H54 (cell line): Measurements from ENCODE around the gene ADGRG3.
A peak's percentile ranks its signal among the peaks of the same experiment; 100 is the strongest.

ENCODE experiments used
- DNase-seq: peaks from one replicate; pipeline ENCODE4 v3.0.0; 2011; ENCODE audit warnings: low spot score, mixed read lengths; ENCODE audit not compliant: insufficient read length
- FAIRE-seq: peaks from 3 replicates; lab custom pipeline; 2011; peaks lifted over from hg19 to GRCh38; lab: Jason Lieb, UNC
- POLR2A ChIP-seq: IDR thresholded peaks from 2 replicates; pipeline ENCODE4 v1.6.1; 2011; ENCODE audit warnings: low read depth, mild to moderate bottlenecking, low read length

The ADGRG3 gene

DNA sequence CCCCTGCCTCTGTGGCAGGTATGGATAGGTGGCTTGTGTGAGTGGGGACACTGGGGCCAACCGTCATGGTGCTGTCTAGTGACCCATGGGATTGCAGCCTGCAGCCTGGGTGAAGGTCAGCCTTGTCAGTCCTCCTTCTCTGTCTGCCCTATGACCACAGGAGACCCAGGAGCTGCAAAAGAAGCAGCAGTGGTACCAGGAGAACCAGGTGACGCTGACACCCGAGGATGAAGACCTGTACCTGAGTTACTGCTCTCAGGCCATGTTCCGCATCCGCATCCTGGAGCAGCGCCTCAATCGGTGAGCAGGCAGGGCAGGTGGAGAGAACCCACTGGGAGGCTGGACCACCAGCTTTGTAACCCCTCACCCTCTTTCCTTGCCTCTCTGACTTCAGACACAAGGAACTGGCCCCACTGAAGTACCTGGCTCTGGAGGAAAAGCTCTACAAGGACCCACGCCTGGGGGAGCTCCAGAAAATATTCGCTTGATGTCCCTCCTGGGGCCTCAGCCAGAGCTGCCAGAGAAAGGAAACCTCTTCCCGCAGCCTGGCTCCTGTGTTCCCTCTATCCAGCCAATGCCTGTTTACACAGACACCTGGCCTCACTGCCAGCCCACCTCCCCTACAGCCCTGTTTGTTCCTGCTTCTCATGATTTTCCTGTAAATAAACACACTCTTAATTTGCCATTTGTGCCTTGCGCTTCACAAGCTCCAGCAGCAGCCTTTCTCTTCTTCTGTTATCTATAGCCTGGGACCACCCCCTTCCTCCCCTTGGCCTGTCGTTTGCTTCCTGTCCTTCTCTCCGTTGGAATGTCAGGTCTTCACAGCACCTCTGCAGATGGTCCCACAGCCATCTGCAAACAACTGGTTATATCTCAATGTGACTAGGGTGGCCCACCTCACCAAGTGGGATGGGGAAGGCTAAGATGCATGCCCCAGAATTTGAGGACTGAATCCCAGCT lies 62.9 kb downstream of the ADGRG3 start:
- FAIRE-seq: no peak
- no peak for TF ChIP-seq POLR2A
- DNase-seq: no peak

DNA sequence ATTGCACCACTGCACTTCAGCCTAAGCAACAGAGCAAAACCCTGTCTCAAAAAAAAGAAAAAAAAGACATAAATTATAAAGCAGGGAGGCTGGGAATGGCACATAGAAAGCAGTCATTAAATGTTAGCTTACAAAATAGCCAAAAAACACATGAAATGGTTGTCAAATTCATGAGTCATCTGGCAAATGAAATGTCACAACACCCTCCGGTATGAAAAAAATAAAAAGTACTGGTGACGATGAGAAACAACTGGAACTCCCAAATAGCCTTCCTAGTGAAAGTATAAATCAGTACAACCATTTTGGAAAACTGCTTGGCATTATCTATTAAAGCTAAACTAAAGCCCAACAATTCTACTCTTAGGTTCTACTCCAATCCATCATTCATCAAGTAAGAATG lies 63.9 kb downstream of the ADGRG3 start:
- FAIRE-seq (no peak), DNase-seq (no peak)
- no peak for TF ChIP-seq POLR2A

GRCh38 chr16:57732714-57733113 lies 64.6 kb downstream of the ADGRG3 start:
- no peak for FAIRE-seq
- no peak for TF ChIP-seq POLR2A
- no peak for DNase-seq

GRCh38 chr16:57734308-57734924 lies 66.3 kb downstream of the ADGRG3 start:
- FAIRE-seq (no peak), DNase-seq (no peak)
- no peak for TF ChIP-seq POLR2A

DNA sequence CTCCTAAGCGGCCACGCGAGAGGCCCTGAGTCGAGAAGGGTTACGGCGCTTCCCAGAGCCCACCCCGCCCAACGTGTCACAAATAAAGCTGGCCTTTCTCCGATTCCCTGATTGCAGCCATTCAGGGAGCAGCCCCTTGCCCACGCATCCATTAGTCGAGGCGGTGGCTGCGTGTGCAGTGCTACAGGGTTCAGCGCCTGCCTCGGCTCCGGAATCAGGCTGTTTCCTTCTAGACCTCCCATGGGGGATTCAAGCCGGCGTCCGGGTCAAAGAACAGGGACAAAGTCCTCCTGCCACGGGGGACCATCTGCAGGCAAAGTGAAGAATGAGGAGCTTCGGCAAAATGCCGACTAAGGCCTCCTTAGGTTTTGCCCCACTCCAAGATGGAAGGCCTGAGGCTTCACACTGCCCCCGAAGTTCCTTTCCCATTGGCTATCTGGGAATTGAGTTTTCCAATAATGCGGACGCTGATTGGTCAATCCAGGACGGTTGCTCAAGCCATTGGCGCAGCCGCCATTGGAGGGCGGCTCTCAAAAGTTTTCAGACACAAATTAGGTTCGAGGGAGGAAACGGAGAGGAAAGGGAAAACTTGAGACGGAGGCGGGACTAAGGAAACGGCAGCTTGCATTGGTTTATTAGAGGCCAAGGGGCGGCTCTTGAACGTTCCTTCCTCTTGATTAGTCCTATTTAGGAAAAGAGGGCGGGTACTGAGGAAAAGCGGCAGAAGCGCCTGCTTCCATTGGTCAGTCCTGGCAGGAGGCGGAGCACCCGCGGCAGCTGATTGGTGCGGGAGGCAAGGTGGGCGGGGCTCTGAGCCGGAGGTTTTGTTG lies 67.0 kb downstream of the ADGRG3 start:
- peak; percentile 84 for DNase-seq
- peak; percentile 97 for FAIRE-seq

GRCh38 chr16:57735755-57736418 lies 67.8 kb downstream of the ADGRG3 start, which contains the start of gene KATNB1:
TSS of gene KATNB1 (plus strand) at chr16:57735770. CDS start at chr16:57737244, 1,474 bp downstream.
- 0 out of 2 replicates have a peak, but pooled peaks have one; percentile 17 for TF ChIP-seq POLR2A
- no peak for DNase-seq
- FAIRE-seq: no peak

More for the DNA sequence above, 67.0 kb downstream of the ADGRG3 start:
- 0 out of 2 replicates have a peak, but pooled peaks have one; percentile 26 for TF ChIP-seq POLR2A

DNA sequence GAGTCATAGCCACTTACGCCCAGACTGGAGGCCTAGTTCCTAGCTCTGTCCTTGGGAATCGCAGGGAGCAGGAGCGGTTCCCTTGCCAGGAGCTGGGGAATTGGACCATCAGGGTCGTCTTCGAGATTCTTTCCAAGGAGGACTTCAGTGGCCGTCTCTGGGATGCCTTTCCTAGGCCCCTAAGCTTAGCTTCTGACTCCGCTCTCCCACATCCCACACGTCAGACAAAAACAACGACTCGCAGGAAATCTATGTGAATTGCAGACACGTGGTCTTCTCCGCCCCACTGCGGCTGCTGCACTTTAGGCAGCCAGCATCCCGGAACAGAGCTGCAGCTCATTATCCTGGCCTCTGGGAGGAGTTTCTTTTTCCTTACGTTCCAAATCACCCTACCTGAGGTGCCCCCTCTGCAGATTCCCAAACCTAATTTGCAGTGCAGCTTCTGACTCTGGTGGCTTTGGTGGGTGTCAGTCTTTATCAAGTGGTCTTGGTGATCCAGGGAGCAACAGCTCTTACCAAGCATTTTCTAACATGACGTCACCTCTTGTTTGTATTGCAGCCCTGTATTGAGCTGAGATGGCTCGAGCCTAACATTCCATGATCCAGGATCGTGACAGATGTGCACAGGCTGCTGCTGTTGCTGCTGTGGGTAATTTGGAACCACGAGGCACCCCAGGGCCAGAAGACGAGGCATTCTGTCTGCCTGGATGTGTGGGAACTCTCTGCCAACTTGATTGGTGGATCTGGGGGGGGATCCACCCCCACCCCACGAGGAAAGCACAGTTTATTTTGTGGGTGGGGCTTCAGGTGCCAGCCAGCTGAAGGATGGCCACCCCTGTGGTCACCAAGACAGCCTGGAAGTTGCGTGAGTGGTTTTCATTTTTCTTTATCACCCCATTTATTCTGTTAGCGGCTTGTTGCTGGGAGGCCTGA lies 68.6 kb downstream of the ADGRG3 start:
- FAIRE-seq: peak; percentile 48
- TF ChIP-seq POLR2A: no peak
- peak; percentile 45 for DNase-seq

DNA sequence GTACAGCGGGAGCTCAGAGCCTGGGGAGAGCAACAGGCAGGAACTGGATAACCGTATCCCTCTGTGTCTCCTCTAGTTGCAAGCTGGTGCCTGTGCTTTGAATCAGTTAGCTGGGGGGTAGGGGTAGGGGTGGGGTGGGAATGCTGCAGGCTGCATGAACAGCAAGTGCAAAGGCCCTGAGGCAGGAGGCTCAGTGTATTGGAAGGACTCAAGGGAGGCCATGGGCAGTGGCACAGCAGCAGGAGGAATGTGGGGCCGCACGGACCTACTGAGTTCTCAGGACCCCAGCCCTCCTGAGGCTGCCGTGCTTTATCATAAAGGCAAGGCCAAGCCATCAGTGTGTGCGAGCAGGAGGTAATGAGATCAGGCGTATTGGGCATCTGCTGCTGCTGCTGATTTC lies 70.7 kb downstream of the ADGRG3 start:
- FAIRE-seq: no peak
- TF ChIP-seq POLR2A: no peak
- no peak for DNase-seq
